Measurements from ENCODE around the gene SMC1A.

The SMC1A gene

GRCh38 chrX:53340852-53341645 is 81.4 kb downstream of the SMC1A start:
- no peak for DNase-seq (ENCODE audit: low read depth, low spot score)

- DNase-seq (ENCODE audit: low read depth, low spot score): no peak
These were observed 85.4 kb downstream of the SMC1A start for GRCh38 chrX:53337101-53337500.

GRCh38 chrX:53333853-53334252 is 88.6 kb downstream of the SMC1A start:
- no peak for DNase-seq (ENCODE audit: low read depth, low spot score)

DNA sequence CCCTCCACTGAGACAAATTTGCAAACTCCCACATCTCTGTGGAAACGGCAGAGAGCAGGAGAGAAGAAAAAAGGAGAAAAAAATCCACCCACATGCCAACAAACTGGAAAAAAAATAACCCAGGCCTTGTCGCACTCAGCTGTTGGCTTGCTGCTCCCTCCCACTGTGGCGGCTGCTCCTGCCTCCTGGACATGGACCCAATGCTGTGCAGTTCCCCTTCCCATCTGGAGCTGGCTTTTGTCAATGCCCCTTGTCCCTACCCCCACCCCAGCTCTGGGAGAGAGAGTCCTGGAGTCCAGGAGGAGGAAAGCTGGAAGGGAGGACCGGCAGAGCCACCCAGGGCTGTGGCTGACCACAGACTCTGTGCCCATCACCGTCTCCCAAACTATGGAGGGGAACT is 90.2 kb downstream of the SMC1A start:
- no peak for DNase-seq (ENCODE audit: low read depth, low spot score)

DNA sequence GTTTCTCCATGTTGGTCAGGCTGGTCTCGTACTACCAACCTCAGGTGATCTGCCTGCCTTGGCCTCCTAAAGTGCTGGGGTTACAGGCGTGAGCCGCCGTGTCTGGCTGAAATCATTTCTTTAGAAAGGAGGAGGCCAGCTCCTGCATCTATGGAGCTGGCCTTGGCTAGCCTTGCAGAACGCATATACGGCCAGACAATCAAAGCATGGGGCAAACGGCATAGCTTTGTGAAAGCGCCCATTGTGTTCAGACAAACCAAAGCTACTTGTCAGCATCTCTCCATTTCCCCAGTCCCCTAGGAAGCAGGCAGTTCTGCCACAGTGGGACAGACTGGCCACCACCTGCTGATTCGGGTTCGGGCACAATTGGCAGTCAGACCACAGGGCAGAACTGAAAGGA is 92.1 kb downstream of the SMC1A start:
- DNase-seq (ENCODE audit: low read depth, low spot score): no peak

DNA sequence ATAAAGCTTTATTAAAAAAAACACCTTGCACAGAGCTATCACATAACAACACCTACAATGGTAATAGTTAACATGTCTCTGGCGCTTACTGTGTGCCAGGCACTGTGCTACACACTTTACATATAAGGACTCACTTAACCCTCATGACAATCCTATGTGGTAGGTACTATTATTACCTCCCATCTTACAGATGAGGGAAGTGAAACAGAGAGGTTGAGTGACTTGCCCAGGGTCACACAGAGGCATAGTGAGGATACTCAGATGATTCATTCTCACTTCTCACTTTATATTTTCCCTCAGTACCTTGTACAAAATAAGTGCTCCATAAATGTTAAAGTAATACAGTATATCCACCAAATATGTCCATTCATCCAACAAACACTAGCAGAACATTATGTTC is 97.7 kb downstream of the SMC1A start:
- no peak for DNase-seq (ENCODE audit: low read depth, low spot score)
